Left hindlimb (tissue), 1 donor: ENCODE data around the gene PRPS2.

ENCODE experiments used
- DNase-seq: peaks from one replicate; pipeline ENCODE4 v3.0.0-alpha.2; 2018

PRPS2 gene

DNA sequence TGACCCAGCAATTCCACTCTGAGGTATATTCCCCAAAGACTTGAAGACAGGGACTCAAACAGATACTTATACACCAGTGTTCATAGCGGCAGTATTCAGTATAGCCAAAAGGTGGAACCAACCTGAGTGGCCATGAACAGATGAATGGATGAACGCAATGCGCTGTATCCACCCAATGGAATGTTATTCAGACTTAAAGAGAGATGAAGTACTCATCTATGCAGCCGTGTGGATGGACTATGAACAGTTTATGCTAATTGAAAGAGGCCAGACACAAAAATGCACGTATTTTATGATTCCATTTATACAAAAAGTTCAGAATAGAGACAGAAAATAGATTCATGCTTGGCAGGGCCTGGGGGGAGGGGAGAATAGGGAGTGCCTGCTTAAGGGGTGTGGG lies 26.3 kb downstream of the PRPS2 start:
- DNase-seq, result no peak

DNA sequence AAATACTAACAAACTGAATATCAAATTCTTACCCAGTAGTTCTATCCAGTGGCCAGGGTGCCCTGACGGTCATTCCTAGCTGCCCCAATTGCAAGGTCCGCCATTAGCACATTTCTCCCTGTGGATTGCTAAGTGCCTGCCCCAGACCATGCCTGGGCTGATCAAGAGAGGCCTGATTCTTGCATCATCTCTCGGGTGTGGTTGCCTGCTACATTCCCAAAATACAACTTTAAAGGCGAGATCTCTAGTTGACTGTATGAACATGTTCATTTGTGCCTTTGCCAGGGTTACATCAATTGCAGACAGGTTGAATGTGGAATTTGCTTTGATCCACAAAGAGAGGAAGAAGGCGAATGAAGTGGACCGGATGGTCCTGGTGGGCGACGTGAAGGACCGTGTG lies 28.0 kb downstream of the PRPS2 start:
- no peak for DNase-seq

DNA sequence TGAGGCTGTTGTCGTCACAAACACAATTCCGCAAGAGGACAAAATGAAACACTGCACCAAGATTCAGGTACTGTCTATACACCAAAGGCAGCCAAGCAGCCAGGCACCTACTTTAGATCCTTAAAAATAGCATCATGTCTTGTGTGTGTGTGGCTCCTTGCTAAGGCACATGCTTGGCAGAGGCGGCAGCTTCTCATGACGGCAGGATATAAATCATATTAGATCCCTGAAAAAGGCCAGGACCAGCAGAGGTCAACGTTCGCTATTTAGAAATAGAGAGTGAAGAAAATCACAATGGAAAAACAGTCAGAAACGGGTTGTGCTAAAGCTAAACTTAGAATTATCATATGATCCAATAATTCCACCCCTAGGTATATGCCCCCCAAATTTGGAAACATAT lies 29.5 kb downstream of the PRPS2 start:
- no peak for DNase-seq

DNA sequence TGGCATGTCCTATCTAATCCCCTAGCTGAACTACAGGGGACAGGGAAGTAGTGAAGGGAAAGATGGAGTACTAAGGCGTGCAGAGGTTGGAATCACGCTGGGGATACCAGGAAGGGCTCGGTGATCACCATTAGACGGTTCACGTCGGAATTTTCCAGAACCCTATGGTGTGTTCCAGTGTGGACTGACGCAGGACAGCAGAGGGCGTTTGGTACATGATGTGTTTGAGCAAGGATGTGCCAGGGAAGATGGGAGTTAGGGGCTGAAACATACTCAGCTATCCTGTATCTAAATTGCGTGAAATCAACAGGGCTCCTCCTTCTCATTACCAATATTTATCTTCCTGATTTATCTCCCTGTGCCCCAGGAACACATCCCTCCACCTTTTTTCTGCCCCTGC lies 33.7 kb downstream of the PRPS2 start:
- no peak for DNase-seq

DNA sequence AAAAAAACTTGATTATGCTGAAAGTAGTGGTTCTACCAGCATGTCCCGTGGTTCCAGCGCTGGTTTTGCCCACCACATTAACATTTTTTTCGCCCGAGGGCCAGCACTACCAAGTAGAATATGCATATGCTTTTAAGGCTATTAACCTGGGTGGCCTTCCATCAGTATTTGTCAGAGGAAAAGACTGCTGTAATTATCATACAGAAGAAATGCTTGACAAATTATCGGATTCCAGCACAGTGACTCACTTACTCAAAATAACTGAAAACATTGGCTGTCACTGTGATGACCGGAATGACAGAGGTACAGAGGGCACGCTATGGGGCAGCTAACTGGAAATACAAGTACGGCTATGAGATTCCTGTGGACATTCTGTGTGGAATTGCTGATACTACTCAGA lies 34.6 kb downstream of the PRPS2 start:
- no peak for DNase-seq

DNA sequence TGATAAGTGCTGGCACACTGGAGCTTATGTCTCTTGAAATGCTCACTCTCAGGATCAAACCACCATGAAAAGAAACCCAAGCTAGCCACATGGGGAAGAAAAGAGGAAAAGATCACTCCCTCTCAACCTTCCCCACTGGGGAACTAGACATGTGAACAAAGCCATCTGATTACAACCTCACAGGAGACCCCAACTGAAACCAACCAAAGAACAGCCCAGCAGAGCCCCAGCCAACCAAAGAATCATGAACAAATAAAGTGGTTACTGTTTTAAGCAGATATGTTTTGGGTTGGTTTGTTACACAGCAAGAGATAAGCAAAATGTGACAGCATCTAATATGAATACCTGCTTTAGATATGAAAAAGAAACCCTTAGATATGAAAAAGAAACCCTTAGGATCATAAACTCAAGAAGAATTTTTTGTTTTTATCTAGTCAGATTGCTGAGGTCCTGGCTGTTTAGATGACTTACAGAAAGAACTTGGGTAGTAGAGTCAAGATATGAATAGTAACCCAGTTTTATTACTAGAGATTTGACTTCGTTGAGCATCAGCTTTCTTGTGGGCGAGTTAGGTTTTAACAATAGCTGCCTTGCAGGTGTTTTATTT lies 52.0 kb downstream of the PRPS2 start:
- DNase-seq, result no peak

DNA sequence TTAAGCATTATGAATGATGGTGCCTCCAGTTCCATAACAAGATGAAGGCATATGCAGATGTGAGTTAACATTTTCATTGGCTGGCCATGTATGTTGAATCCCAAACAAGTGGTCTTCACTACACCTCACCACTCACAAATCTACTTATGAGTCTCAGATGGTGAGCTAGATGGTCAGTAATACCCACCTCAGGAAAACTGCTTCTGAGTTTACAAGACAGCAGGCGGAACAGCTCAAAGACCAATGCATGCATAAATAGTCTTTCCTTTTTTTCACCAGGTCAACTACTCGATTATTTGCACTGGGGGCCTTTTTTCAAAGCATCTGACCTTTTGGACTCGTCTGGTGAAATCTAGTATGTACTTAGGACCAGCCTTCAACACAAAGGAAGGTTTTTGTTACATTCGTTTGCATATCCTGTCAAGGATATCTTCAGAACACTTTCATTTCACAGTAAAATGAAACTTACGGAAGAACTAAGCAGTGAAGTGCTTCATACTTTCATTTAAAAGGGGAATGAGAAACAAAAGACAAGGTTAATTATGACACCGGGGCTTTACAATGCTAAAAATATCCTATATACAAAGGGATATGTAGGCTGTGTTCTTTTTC lies 52.6 kb downstream of the PRPS2 start:
- no peak for DNase-seq

DNA sequence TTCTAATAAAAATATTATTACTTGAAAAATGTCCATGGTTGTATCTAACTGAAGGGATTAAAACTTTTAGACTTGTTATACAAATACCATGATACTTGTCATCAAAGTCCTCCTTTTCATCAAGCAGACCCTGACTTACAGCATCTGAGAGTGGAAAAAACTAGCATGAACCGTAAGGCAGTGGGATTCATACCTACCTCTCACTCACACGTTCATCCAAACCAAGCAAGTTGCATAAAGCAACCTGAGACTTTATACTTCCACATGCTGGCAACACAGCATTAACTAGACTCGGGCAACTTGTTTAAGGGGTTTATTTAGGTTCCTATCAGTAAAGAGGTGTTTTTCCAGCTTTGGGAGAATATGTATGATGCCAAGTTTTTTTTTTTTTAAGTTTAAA lies 53.1 kb downstream of the PRPS2 start:
- DNase-seq, result no peak

DNA sequence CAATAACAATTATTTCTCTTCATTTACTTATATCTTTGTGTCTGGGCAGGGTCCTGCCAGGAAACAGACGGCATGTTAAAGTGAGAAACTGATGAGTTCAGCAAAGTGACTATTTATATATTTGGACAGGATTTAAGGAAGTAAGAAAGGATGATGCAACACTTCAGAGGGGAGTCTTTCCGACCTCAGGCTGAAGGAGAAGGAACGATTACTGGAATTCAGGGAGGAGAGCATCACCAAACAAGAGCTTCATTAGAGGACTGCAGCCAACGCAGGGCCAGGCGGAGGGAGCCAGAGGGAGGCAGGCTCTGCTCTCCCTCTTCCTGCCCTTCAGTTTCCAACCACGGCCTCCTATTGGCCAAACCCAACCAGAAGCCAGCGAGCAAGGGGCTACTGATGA lies 74.1 kb downstream of the PRPS2 start:
- no peak for DNase-seq

DNA sequence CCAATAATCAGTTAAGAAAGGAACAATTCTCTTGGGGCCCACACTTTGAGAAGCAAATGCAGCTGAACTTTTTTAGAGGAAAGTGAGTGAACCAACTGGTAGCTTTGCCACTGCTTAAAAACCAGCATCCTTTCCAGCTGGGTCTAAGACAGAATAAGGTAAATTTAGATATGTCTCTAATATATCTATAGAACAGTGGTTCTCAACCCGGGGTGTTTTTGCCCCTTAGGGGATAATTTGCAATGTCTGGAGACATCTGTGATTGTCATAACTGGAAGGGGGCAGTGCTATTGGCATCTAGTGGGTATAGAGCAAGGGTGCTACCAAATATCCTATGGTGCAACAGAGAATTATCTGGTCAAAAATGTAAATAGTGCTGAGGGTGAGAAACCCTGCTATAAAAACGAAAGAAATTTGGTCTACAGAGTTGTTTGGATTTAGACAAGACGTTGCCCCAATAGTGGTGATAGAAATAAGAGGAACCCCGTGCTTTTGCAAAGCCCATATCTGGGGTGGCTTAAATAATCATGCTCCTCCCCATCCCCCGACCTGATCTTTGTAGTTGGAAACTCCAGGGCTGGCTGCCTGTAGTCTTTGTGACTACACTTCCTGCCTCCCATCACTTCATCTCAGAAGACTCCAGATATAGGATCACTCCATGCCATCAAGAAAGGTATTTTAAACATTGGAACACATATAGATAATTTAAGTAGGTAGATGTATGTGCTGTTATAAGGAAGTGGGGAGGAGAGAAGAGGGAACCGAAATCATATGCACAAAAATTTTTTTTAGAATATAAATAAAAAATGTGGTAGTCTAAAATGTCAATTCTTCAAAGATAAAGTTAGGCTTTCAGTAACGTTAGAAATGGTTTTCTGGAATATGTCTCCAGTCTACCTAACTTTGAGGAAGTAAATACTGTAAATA lies 75.5 kb downstream of the PRPS2 start, which contains the start of gene TLR7:
TSS of gene TLR7 (plus strand) at position 622 of the 927 bp plus-strand sequence. CDS start 507 bp downstream, outside the sequence.
- DNase-seq, result no peak

DNA sequence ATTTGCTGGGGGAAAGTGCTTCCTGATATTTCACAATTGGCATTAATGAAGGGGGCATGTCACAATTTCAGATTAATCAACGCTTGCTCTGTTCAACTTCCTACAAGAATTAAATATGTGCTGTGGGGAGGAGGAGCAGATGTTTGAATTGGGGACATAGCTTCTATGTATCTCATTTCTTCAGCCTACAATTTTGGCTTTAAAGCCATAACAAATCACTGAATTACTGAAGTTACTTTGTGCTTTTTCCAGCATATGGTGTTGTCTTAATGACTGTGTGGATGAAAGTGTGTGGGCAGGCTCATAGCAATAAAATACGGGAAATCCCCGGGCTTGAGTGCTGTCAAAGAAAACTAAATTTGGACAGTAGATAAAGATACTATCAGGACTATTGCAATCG lies 76.5 kb downstream of the PRPS2 start:
- no peak for DNase-seq

DNA sequence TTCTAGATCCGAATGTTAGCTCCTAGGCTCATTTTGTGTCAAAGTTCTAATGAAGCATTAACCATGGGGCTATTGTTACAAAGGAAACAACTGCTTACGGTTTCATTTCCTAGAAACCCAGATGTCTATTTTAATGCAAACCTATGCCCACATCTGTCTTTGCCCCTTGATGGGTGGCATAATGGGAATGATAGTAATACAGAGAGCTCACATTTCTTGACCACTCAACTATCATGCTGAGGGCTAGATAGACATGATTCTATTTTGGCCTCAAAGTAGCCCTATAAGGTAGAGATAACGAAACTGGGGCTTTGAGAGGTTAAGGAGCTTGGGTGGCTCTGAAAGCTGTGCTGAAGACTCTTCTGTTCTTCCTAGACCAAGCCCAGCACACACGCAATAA lies 77.5 kb downstream of the PRPS2 start:
- DNase-seq, result no peak

DNA sequence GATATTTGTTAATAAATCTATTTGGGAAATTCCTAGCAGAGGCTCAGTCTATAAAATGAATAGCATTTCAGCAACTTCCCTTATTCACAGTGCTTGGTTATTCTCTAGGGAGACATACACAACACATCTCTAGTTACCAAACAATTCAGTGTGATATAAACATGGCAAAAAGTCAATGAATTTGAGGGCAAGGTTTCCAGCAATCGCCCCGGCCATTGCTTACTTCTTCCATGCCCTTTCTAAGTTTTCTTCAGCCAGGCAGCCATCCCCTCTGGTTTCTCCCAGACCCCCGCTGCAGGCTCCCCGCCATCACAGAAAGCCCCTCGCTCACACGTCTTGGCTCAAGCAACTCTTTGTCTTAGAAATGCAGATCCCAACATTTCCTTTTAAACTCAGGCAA lies 80.0 kb downstream of the PRPS2 start:
- DNase-seq, result no peak

DNA sequence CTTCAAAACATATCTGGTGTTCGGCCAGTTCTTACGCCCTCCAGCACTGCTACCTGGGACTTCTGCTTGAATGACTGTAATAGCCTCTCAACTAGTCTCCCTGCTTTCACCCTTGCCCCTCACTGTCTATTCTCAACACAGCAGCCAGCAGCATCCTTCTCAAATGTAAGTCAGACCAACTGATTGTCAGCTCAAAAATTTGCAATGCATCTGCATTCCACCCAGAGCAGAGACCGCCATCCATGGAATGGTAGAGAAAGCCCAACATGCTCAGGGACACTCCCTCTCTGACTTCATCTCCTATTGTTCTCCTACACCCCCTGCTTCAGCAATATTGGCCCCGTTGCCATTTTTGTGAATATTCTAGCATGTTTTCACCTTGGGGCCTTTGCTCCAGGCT lies 81.5 kb downstream of the PRPS2 start:
- DNase-seq, result no peak
